GM12878 (cell line): ENCODE results near the gene RBM6. TPM values are rescaled to one million over a fixed set of nuclear protein-coding genes. Genes with fewer than 3 reads are reported as not detected.

Experiments
- ATAC-seq: fragments of 200-7000 bp; cut with Tn5 transposase; 3 replicates; pipeline ENCODE4 v1.9.1; 2020; ENCODE audit warnings: mild to moderate bottlenecking, moderate library complexity
- BruUV-seq: library from RNA; stranded (reverse); fragments of 400-500 nt; replicated peaks from 2 replicates; lab custom pipeline; 2021; lab: Mats Ljungman, UMichigan
- CTCF ChIA-PET: fragments of 300-600 bp; sonication (Branson Sonifier 250); formaldehyde crosslinking; extraction: SDS; loops from one replicate; lab custom pipeline; 2021; ENCODE audit warnings: inconsistent platforms; lab: Yijun Ruan, JAX
- POLR2A ChIA-PET: fragments of 350-600 bp; formaldehyde crosslinking; extraction: SDS; loops from one replicate; lab custom pipeline; 2021; ENCODE audit warnings: inconsistent platforms; lab: Charles Lee
- RAD21 ChIA-PET: fragments of 300-600 bp; sonication (Branson Sonifier 250); formaldehyde crosslinking; loops from one replicate; lab custom pipeline; 2023; ENCODE audit warnings: antibody characterized with exemption; ENCODE audit not compliant: unreplicated experiment; lab: Charles Lee
- SMC1A ChIA-PET: fragments of 300-600 bp; sonication (Branson Sonifier 250); formaldehyde crosslinking; loops from one replicate; lab custom pipeline; 2023; ENCODE audit not compliant: unreplicated experiment, uncharacterized antibody; lab: Charles Lee
- DNase-seq: peaks from one replicate; pipeline ENCODE4 v3.0.0-alpha.2; 2011; ENCODE audit warnings: low read depth, low spot score
- FAIRE-seq: peaks from 3 replicates; lab custom pipeline; 2011; peaks lifted over from hg19 to GRCh38; lab: Jason Lieb, UNC
- H2AFZ ChIP-seq: 2 replicates; pipeline ENCODE4 v1.6.0; 2011; ENCODE audit warnings: low read depth, low read length, control low read depth; ENCODE audit not compliant: control insufficient read depth
- H3K27ac ChIP-seq: 2 replicates; pipeline ENCODE4 v1.5.1; 2011; ENCODE audit warnings: control low read depth; ENCODE audit not compliant: control insufficient read depth, insufficient read depth
- H3K27me3 ChIP-seq, 2 experiments: replicated peaks in 1 of 2; 2 replicates each; pipeline versions ENCODE4 v1.6.0 to v1.6.1; 2011; ENCODE audit warnings: low read length in 1 of 2; ENCODE audit not compliant: control insufficient read depth in 2 of 2, insufficient read depth in 2 of 2
- H3K36me3 ChIP-seq, 2 experiments: 2 replicates each; pipeline ENCODE4 v1.5.1; 2011; ENCODE audit warnings: low read length in 1 of 2; ENCODE audit not compliant: control insufficient read depth in 2 of 2, insufficient read depth in 2 of 2
- H3K4me1 ChIP-seq: 2 replicates; pipeline ENCODE4 v1.6.1; 2011; ENCODE audit warnings: mild to moderate bottlenecking, low read length, moderate library complexity, mixed read lengths; ENCODE audit not compliant: control insufficient read depth, insufficient read depth
- H3K4me2 ChIP-seq: 2 replicates; pipeline ENCODE4 v1.6.0; 2011; ENCODE audit warnings: control low read depth; ENCODE audit not compliant: control insufficient read depth, insufficient read depth
- H3K4me3 ChIP-seq: fragments of 200-600 bp; sonication (generic); 2 replicates; pipeline ENCODE4 v1.5.1; 2016
- H3K79me2 ChIP-seq: 2 replicates; pipeline ENCODE4 v1.6.0; 2011; ENCODE audit warnings: low read length; ENCODE audit not compliant: control insufficient read depth, insufficient read depth
- H3K9ac ChIP-seq: 2 replicates; pipeline ENCODE4 v1.8.0; 2011; ENCODE audit warnings: low read length, control low read depth, mixed read lengths; ENCODE audit not compliant: control insufficient read depth, insufficient read depth
- H3K9me3 ChIP-seq: replicated peaks from 3 replicates; pipeline ENCODE4 v1.5.1; 2011; ENCODE audit warnings: mild to moderate bottlenecking, low read length; ENCODE audit not compliant: control insufficient read depth, insufficient read depth
- H4K20me1 ChIP-seq: 2 replicates; pipeline ENCODE4 v1.6.0; 2011; ENCODE audit not compliant: control insufficient read depth, insufficient read depth
- BRCA1 ChIP-seq: IDR thresholded peaks from 2 replicates; pipeline ENCODE4 v1.6.1; 2011; ENCODE audit warnings: low read depth, low read length, improper control_type of control experiment
- CHD2 ChIP-seq: IDR thresholded peaks from 2 replicates; pipeline ENCODE4 v1.6.1; 2011; ENCODE audit warnings: low read depth, low read length, improper control_type of control experiment, borderline replicate concordance
- DPF2 ChIP-seq: fragments of 450-650 bp; IDR thresholded peaks from 2 replicates; pipeline ENCODE4 v1.6.1; 2017; ENCODE audit warnings: mild to moderate bottlenecking
- E2F8 ChIP-seq: fragments of 450-650 bp; IDR thresholded peaks from 2 replicates; pipeline ENCODE4 v1.6.1; 2018; ENCODE audit warnings: mild to moderate bottlenecking, low read depth, moderate library complexity; ENCODE audit not compliant: partially characterized antibody
- EGR1 ChIP-seq, 2 experiments: IDR thresholded peaks; 1 replicate in 1 of 2; 2 replicates in 1 of 2; pipeline ENCODE4 v1.6.1; 2011 to 2012; ENCODE audit warnings: low read depth in 2 of 2, low read length in 2 of 2, borderline replicate concordance in 1 of 2, mild to moderate bottlenecking in 1 of 2, moderate library complexity in 1 of 2
- GABPA ChIP-seq: IDR thresholded peaks from 2 replicates; pipeline ENCODE4 v1.6.1; 2014; ENCODE audit warnings: antibody characterized with exemption, low read depth, mild to moderate bottlenecking, inconsistent platforms
- GATAD2B ChIP-seq: fragments of 450-650 bp; conservative IDR thresholded peaks from 2 replicates; pipeline ENCODE4 v1.6.1; 2017; ENCODE audit warnings: low read depth, mild to moderate bottlenecking, moderate library complexity
- HDGF ChIP-seq: fragments of 450-650 bp; IDR thresholded peaks from 2 replicates; pipeline ENCODE4 v1.6.1; 2016; ENCODE audit warnings: antibody characterized with exemption
- MYC ChIP-seq: IDR thresholded peaks from 2 replicates; pipeline ENCODE4 v1.6.1; 2011; ENCODE audit warnings: mild to moderate bottlenecking, low read length, moderate library complexity, inconsistent platforms; ENCODE audit not compliant: insufficient read depth, insufficient replicate concordance, insufficient read length, severe bottlenecking
- NFYA ChIP-seq: IDR thresholded peaks from 2 replicates; pipeline ENCODE4 v1.6.1; 2011; ENCODE audit warnings: low read depth, mild to moderate bottlenecking, low read length, improper control_type of control experiment, borderline replicate concordance
- PML ChIP-seq: IDR thresholded peaks from 2 replicates; pipeline ENCODE4 v1.6.1; 2012; ENCODE audit warnings: low read length, inconsistent platforms
- POLR2A ChIP-seq: IDR thresholded peaks from 2 replicates; pipeline ENCODE4 v1.6.1; 2011; ENCODE audit warnings: low read depth, mild to moderate bottlenecking, low read length
- SIX5 ChIP-seq: IDR thresholded peaks from 2 replicates; pipeline ENCODE4 v1.6.1; 2011; ENCODE audit warnings: mild to moderate bottlenecking, low read depth, low read length, moderate library complexity; ENCODE audit not compliant: severe bottlenecking
- SREBF1 ChIP-seq: IDR thresholded peaks from 2 replicates; pipeline ENCODE4 v1.6.1; 2012; ENCODE audit warnings: mild to moderate bottlenecking, low read length
- STAT1 ChIP-seq: fragments of 450-650 bp; conservative IDR thresholded peaks from 2 replicates; pipeline ENCODE4 v1.6.1; 2014; ENCODE audit warnings: antibody characterized with exemption, mild to moderate bottlenecking
- TAF1 ChIP-seq: IDR thresholded peaks from 2 replicates; pipeline ENCODE4 v1.6.1; 2011; ENCODE audit warnings: mild to moderate bottlenecking, low read depth, low read length, borderline replicate concordance
- USF1 ChIP-seq: IDR thresholded peaks from 2 replicates; pipeline ENCODE4 v1.6.1; 2011; ENCODE audit warnings: borderline replicate concordance, low read depth, mild to moderate bottlenecking, moderate library complexity, mixed read lengths, low read length; ENCODE audit not compliant: insufficient read depth; ENCODE audit errors: extremely low read length
- ZNF384 ChIP-seq: IDR thresholded peaks from 2 replicates; pipeline ENCODE4 v1.6.1; 2012; ENCODE audit warnings: low read depth, mild to moderate bottlenecking, low read length, improper control_type of control experiment, borderline replicate concordance
- WGBS: methylation state at CpG from one replicate; pipeline ENCODE4 v1.1.6; 2016; ENCODE audit warnings: low lambda C conversion rate; ENCODE audit not compliant: insufficient replicate concordance, insufficient coverage; ENCODE audit errors: missing lambda C conversion rate; 5-methylcytosine and 5-hydroxymethylcytosine counted together
- in situ Hi-C: fragments of 300-500 bp; cut with MboI; formaldehyde crosslinking; loops from 9 replicates; pipeline ENCODE4 v1.14.3; 2018; ENCODE audit warnings: mixed read lengths
- intact Hi-C: fragments of 100-400 bp; cut with micrococcal nuclease; formaldehyde crosslinking; loops from one replicate; pipeline ENCODE4 v1.14.2; 2022; ENCODE audit not compliant: unreplicated experiment
- polyA plus RNA-seq, 11 experiments: library from polyadenylated mRNA; depleted of rRNA in 4 of 11; unstranded in 6 of 11; stranded (reverse) in 5 of 11; fragments of >200 nt; fragmentation: Nextera tagmentation in 4 of 11; fragmentation: Illumina TruSeq in 1 of 11; extraction: Ambion mirVana in 4 of 11; extraction: Trizol in 1 of 11; gene quantifications; 1 replicate in 1 of 11; 2 replicates in 10 of 11; pipeline versions ENCODE4 v1.2.1 to v1.2.3, GENCODE V29; 2011 to 2016; ENCODE audit warnings: inconsistent platforms in 2 of 11, missing spikeins in 2 of 11, low read depth in 1 of 11
- total RNA-seq, 4 experiments: library from RNA; depleted of rRNA in 3 of 4; stranded (reverse); fragments of >200 nt in 3 of 4; fragmentation: Illumina TruSeq in 1 of 4; extraction: Trizol in 1 of 4; gene quantifications; 2 replicates each; pipeline versions ENCODE4 v1.2.1 to v1.2.3, GENCODE V29; 2013 to 2021
- TF ChIP-seq, protein P1 (sequence below): IDR thresholded peaks from 2 replicates; pipeline ENCODE4 v1.6.1; 2011; ENCODE audit warnings: low read depth, low read length, improper control_type of control experiment, borderline replicate concordance
- TF ChIP-seq, protein P2 (sequence below): IDR thresholded peaks from 2 replicates; pipeline ENCODE4 v1.6.1; 2012; ENCODE audit warnings: low read length, inconsistent platforms

The RBM6 gene
- total and polyA plus RNA-seq, 10 of the 15 experiments (the other 5 are each of a cell fraction or from before 2014, with no cell fraction given) = 45.3 to 103 (median 81.3) TPM

- TF ChIP-seq E2F8 = no peak
- no peak for TF ChIP-seq EGR1 (IDR thresholded peaks at IDR 0.05; ENCODE audit: borderline replicate concordance in 1 of 2, low read depth in 2 of 2, low read length in 2 of 2)
- TF ChIP-seq HDGF = no peak
- TF ChIP-seq GATAD2B = no peak
- TF ChIP-seq USF1 = no peak
- TF ChIP-seq POLR2A = no peak
- no peak for TF ChIP-seq TAF1
- TF ChIP-seq ZNF384 = no peak
- TF ChIP-seq SREBF1 = no peak
- TF ChIP-seq NFYA = no peak
- no peak for TF ChIP-seq STAT1
- TF ChIP-seq SIX5 = no peak
- no peak for TF ChIP-seq PML
- TF ChIP-seq, protein P1, sequence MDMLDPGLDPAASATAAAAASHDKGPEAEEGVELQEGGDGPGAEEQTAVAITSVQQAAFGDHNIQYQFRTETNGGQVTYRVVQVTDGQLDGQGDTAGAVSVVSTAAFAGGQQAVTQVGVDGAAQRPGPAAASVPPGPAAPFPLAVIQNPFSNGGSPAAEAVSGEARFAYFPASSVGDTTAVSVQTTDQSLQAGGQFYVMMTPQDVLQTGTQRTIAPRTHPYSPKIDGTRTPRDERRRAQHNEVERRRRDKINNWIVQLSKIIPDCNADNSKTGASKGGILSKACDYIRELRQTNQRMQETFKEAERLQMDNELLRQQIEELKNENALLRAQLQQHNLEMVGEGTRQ = no peak
- no peak for TF ChIP-seq MYC
- TF ChIP-seq GABPA = no peak
- TF ChIP-seq CHD2 = no peak
- TF ChIP-seq, protein P2, sequence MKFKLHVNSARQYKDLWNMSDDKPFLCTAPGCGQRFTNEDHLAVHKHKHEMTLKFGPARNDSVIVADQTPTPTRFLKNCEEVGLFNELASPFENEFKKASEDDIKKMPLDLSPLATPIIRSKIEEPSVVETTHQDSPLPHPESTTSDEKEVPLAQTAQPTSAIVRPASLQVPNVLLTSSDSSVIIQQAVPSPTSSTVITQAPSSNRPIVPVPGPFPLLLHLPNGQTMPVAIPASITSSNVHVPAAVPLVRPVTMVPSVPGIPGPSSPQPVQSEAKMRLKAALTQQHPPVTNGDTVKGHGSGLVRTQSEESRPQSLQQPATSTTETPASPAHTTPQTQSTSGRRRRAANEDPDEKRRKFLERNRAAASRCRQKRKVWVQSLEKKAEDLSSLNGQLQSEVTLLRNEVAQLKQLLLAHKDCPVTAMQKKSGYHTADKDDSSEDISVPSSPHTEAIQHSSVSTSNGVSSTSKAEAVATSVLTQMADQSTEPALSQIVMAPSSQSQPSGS = no peak
- TF ChIP-seq BRCA1 = no peak
- TF ChIP-seq DPF2 = no peak
- FAIRE-seq = no peak
- H4K20me1 ChIP-seq = no peaks in the 10 kb centered on the region
- SMC1A ChIA-PET = no interaction called here
- H3K4me3 ChIP-seq = no peak overlapping the region
- intact Hi-C loops = no loop called here
- H3K27me3 ChIP-seq = no peaks in the 10 kb centered on the region
- in situ Hi-C loops = no loop called here
- no peaks in the 10 kb centered on the region; the same call in 1 of the 2 replicates for H3K4me1 ChIP-seq
- CTCF ChIA-PET = no interaction called here
- no peak overlapping the region for H3K27ac ChIP-seq
- DNase-seq = no peak
- 78% methylated on average over 4 of the region's 4 CpGs for WGBS
- no peaks in the 10 kb centered on the region for H3K9me3 ChIP-seq
- POLR2A ChIA-PET = interaction anchor here (0.6 kb wide), 1 partner anchor 183 kb away, joined by 6 read pairs; no protein-coding TSS in a partner anchor
- H3K4me2 ChIP-seq = no peak overlapping the region
- no peak overlapping the region for H3K9ac ChIP-seq
- H3K36me3 ChIP-seq = no peaks in the 10 kb centered on the region
- H2AFZ ChIP-seq = no peak overlapping the region
- RAD21 ChIA-PET = no interaction called here
- ATAC-seq = no peak
- H3K79me2 ChIP-seq = no peaks in the 10 kb centered on the region
- BruUV-seq = no TSS peak
Measured at GRCh38 chr3:49926117-49926728, 13.7 kb upstream of the RBM6 start.
